Lower leg skin (tissue), 3 donors: ENCODE data around the gene CAMTA2.

Experiments
- POLR2A ChIP-seq, 2 donors: fragments of 450-650 bp; IDR thresholded peaks; one replicate each; pipeline ENCODE4 v1.6.1; 2016 to 2017; ENCODE audit warnings: antibody characterized with exemption in 2 of 2, mild to moderate bottlenecking in 1 of 2, moderate library complexity in 1 of 2
- TF ChIP-seq, protein P1 (sequence below), 3 donors: fragments of 450-650 bp; IDR thresholded peaks; one replicate each; pipeline ENCODE4 v1.5.1; 2016; ENCODE audit warnings: antibody characterized with exemption in 3 of 3, mild to moderate bottlenecking in 3 of 3, moderate library complexity in 2 of 3

DNA sequence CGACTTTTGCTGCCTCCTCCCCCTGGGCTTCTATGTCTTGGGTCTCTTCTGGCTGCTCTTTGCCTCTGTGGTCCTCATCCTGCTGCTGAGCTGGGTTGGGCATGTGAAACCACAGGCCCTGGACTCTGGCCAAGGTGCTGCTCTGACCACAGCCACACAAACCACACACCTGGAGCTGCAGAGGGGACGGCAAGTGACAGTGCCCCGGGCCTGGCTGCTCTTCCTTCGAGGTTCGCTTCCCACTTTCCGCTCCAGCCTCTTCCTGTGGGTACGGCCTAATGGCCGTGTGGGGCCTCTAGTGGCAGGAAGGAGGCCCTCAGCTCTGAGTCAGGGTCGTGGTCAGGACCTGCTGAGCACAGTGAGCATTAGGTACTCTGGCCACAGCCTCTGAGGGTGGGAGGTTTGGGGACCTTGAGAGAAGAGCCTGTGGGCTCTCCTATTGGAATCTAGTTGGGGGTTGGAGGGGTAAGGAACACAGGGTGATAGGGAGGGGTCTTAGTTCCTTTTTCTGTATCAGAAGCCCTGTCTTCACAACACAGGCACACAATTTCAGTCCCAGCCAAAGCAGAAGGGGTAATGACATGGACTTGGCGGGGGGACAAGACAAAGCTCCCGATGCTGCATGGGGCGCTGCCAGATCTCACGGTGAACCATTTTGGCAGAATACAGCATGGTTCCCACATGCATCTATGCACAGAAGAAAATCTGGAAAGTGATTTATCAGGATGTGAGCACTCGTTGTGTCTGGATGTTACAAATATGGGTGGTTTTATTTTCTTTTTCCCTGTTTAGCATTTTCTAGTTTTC, 53.1 kb downstream of the CAMTA2 start:
- TF ChIP-seq, protein P1, sequence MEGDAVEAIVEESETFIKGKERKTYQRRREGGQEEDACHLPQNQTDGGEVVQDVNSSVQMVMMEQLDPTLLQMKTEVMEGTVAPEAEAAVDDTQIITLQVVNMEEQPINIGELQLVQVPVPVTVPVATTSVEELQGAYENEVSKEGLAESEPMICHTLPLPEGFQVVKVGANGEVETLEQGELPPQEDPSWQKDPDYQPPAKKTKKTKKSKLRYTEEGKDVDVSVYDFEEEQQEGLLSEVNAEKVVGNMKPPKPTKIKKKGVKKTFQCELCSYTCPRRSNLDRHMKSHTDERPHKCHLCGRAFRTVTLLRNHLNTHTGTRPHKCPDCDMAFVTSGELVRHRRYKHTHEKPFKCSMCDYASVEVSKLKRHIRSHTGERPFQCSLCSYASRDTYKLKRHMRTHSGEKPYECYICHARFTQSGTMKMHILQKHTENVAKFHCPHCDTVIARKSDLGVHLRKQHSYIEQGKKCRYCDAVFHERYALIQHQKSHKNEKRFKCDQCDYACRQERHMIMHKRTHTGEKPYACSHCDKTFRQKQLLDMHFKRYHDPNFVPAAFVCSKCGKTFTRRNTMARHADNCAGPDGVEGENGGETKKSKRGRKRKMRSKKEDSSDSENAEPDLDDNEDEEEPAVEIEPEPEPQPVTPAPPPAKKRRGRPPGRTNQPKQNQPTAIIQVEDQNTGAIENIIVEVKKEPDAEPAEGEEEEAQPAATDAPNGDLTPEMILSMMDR (IDR thresholded peaks at IDR 0.05), result no peak
- TF ChIP-seq POLR2A (IDR thresholded peaks at IDR 0.05), result no peak
